K562 (cell line): Measurements from ENCODE around the gene NUP214. TPM values are rescaled to one million over a fixed set of nuclear protein-coding genes. Genes with fewer than 3 reads are reported as not detected.

Source experiments
- ARID3A ChIP-seq: IDR thresholded peaks from 2 replicates; pipeline ENCODE4 v1.6.1; 2012; ENCODE audit warnings: low read depth, low read length, improper control_type of control experiment, borderline replicate concordance
- BRD4 ChIP-seq: fragments of 200-600 bp; sonication (generic); IDR thresholded peaks from 2 replicates; pipeline ENCODE4 v1.6.1; 2017; ENCODE audit warnings: inconsistent platforms
- E2F1 ChIP-seq: sonication (generic); formaldehyde crosslinking; IDR thresholded peaks from 2 replicates; pipeline ENCODE4 v1.8.1; 2023; ENCODE audit warnings: mild to moderate bottlenecking, missing genetic modification reagents, moderate library complexity
- ESRRA ChIP-seq: fragments of 450-650 bp; IDR thresholded peaks from 2 replicates; pipeline ENCODE4 v1.6.1; 2014; ENCODE audit warnings: low read depth, mild to moderate bottlenecking, moderate library complexity, borderline replicate concordance
- GTF2F1 ChIP-seq: IDR thresholded peaks from 2 replicates; pipeline ENCODE4 v1.6.1; 2011; ENCODE audit warnings: low read depth, low read length, improper control_type of control experiment
- HCFC1 ChIP-seq: IDR thresholded peaks from 2 replicates; pipeline ENCODE4 v1.6.1; 2012; ENCODE audit warnings: low read depth, low read length, improper control_type of control experiment
- KHSRP ChIP-seq: fragments of 450-650 bp; IDR thresholded peaks from 2 replicates; pipeline ENCODE4 v1.6.1; 2017
- MTA2 ChIP-seq: fragments of 450-650 bp; IDR thresholded peaks from 2 replicates; pipeline ENCODE4 v1.6.1; 2016; ENCODE audit warnings: low read depth
- RBM15 ChIP-seq: fragments of 200-400 bp; formaldehyde crosslinking; IDR thresholded peaks from 2 replicates; pipeline ENCODE4 v1.6.1; 2018; ENCODE audit warnings: mild to moderate bottlenecking, low read length, moderate library complexity; ENCODE audit not compliant: insufficient read depth
- RBM17 ChIP-seq: fragments of 200-400 bp; formaldehyde crosslinking; IDR thresholded peaks from 2 replicates; pipeline ENCODE4 v1.6.1; 2017; ENCODE audit warnings: low read depth, mild to moderate bottlenecking, low read length, borderline replicate concordance
- SLC30A9 ChIP-seq: fragments of 250-450 bp; sonication (Bioruptor Pico); IDR thresholded peaks from 2 replicates; pipeline ENCODE4 v1.8.0; 2022; ENCODE audit warnings: mild to moderate bottlenecking, moderate library complexity
- SNRNP70 ChIP-seq: fragments of 200-400 bp; formaldehyde crosslinking; optimal IDR thresholded peaks from 2 replicates; pipeline ENCODE3; 2017; ENCODE audit warnings: low read depth, low read length
- SP1 ChIP-seq: sonication (generic); formaldehyde crosslinking; IDR thresholded peaks from 2 replicates; pipeline ENCODE4 v1.8.1; 2022; ENCODE audit warnings: mild to moderate bottlenecking, missing genetic modification reagents
- STAT6 ChIP-seq: sonication (generic); formaldehyde crosslinking; IDR thresholded peaks from 2 replicates; pipeline ENCODE4 v1.8.1; 2023; ENCODE audit warnings: mild to moderate bottlenecking, missing genetic modification reagents
- ZC3H11A ChIP-seq: IDR thresholded peaks from 2 replicates; pipeline ENCODE4 v1.6.1; 2012; ENCODE audit warnings: low read depth, low read length, improper control_type of control experiment
- ZNF224 ChIP-seq: sonication (generic); formaldehyde crosslinking; IDR thresholded peaks from 2 replicates; pipeline ENCODE4 v1.8.0; 2022; ENCODE audit warnings: mild to moderate bottlenecking, missing genetic modification reagents
- ZNF507 ChIP-seq: conservative IDR thresholded peaks from 2 replicates; pipeline ENCODE4 v1.6.1; 2017; ENCODE audit warnings: missing genetic modification characterization, missing compliant biosample characterization
- ZNF551 ChIP-seq: fragments of 250-450 bp; sonication (Bioruptor Pico); IDR thresholded peaks from 2 replicates; pipeline ENCODE4 v1.5.0; 2021; ENCODE audit warnings: mild to moderate bottlenecking, moderate library complexity
- ZNF778 ChIP-seq: fragments of 450-650 bp; formaldehyde crosslinking; IDR thresholded peaks from 2 replicates; pipeline ENCODE4 v1.4.0; 2020; ENCODE audit warnings: mild to moderate bottlenecking, moderate library complexity
- polyA plus RNA-seq, 8 experiments: library from polyadenylated mRNA; depleted of rRNA in 4 of 8; stranded (reverse) in 5 of 8; unstranded in 3 of 8; fragments of >200 nt; fragmentation: Nextera tagmentation in 2 of 8; fragmentation: Illumina TruSeq in 1 of 8; extraction: Ambion mirVana in 2 of 8; extraction: Trizol in 1 of 8; gene quantifications; 2 replicates each; pipeline versions ENCODE4 v1.2.1 to v1.2.3, GENCODE V29; 2011 to 2014; ENCODE audit warnings: inconsistent platforms in 1 of 8, missing spikeins in 1 of 8
- total RNA-seq, 7 experiments: library from RNA; depleted of rRNA in 6 of 7; stranded (reverse); fragments of >200 nt in 6 of 7; fragmentation: Illumina TruSeq in 2 of 7; extraction: Trizol in 2 of 7; gene quantifications; 2 replicates each; pipeline versions ENCODE4 v1.2.1 to v1.2.3, GENCODE V29; 2011 to 2021; ENCODE audit warnings: low replicate concordance in 1 of 7
- TF ChIP-seq, protein P1 (sequence below), 2 experiments: fragments of 450-650 bp in 1 of 2; sonication (generic) in 1 of 2; formaldehyde crosslinking in 1 of 2; IDR thresholded peaks in 1 of 2; conservative IDR thresholded peaks in 1 of 2; 2 replicates each; pipeline versions ENCODE4 v1.6.1 to v1.8.1; 2016 to 2023; ENCODE audit warnings: mild to moderate bottlenecking in 2 of 2, moderate library complexity in 2 of 2, inconsistent platforms in 1 of 2, missing genetic modification reagents in 1 of 2
- TF ChIP-seq, protein P2 (sequence below): sonication (generic); IDR thresholded peaks from 2 replicates; pipeline ENCODE4 v1.6.1; 2016

The NUP214 gene
- total and polyA plus RNA-seq, 9 of the 15 experiments (the other 6 are each of a cell fraction or from before 2014, with no cell fraction given), result 56.9 to 332 (median 97.1) TPM

DNA sequence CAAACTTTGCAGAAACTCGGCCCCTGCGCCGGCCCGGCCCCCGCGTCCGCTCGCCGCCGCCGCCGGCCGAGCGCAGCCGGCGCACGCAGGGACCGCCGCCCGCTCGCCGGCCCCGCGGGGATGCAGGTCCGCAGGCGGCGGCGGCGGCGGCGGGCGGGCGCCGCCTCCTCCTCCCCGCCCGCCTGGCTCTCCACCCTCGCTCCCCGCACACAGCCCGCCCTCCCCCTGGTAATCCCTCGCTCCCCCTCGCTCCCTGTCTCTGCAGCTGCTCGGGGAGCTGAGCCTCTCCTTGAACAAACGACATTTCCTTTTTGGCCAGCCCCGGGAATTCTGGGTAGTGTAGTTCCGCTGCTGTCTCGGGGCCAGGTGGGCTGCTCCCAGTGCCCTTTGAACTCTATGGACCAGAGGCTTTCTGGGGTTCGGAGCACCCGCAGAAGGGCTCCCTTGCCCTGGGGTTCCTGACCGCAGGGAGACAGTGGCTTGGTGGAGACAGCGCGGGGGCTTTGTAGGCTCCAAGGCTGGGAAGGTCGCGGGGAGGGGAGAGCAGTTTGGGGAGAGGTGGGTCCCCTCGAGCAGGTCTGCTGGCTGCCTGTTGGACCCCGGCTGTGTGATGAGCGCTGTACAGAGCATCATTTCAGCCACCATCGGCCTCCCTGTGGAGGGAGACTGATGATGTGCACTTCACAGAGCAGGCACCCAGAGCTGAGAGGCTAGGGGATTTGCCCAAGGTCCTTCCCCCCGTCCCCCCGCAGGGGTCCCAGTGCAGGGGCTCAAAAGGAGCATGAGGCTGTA is 152.7 kb downstream of the NUP214 start (continued):
- TF ChIP-seq ESRRA (no peak), KHSRP (no peak), SLC30A9 (no peak), SP1 (CRISPR knock-in tag) (no peak), MTA2 (no peak), GTF2F1 (peak; percentile 87), ZNF507 (tag) (no peak), ARID3A (peak; percentile 27; the same call in 1 of the 2 replicates), E2F1 (peak; percentile 22; the same call in 1 of the 2 replicates), RBM17 (no peak), ZNF551 (CRISPR knock-in tag) (no peak), ZNF224 (no peak), STAT6 (CRISPR knock-in tag) (peak; percentile 84; the same call in 1 of the 2 replicates), HCFC1 (peak; percentile 99), ZNF778 (CRISPR knock-in tag) (no peak), SNRNP70 (no peak), ZC3H11A (peak; percentile 95), BRD4 (no peak), RBM15 (no peak)
- TF ChIP-seq, protein P1, sequence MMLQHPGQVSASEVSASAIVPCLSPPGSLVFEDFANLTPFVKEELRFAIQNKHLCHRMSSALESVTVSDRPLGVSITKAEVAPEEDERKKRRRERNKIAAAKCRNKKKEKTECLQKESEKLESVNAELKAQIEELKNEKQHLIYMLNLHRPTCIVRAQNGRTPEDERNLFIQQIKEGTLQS (IDR thresholded peaks at IDR 0.05), result no peak
- TF ChIP-seq, protein P1 (CRISPR knock-in tag; conservative IDR thresholded peaks at IDR 0.05), result 0 out of 2 replicates have a peak, but pooled peaks have one; percentile 57
- TF ChIP-seq, protein P2, sequence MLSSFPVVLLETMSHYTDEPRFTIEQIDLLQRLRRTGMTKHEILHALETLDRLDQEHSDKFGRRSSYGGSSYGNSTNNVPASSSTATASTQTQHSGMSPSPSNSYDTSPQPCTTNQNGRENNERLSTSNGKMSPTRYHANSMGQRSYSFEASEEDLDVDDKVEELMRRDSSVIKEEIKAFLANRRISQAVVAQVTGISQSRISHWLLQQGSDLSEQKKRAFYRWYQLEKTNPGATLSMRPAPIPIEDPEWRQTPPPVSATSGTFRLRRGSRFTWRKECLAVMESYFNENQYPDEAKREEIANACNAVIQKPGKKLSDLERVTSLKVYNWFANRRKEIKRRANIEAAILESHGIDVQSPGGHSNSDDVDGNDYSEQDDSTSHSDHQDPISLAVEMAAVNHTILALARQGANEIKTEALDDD, result no peak
